ENCODE measurements around the gene UBA52.

DNA sequence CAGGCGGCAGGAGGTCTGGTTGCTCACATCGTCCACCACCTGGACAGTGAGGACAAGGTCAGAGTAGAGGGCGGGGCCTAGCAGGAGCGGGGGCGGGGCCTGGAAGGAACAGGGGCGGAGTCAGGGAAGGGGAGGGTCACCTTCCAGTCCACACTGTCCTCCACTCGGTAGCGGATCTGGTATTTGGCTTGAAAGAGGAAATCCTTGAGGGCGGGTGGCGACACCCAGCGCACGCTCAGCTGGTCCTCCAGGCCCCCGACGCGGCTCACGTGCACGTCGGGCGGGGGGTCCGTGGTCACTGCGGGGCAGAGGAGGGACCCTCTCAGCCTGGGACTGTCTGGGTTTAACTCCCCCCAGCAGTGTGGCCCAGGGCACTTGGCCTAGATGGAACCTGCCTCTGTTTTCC, 25.1 kb downstream of the UBA52 start:
- no peak for TF ChIP-seq EZH2 (IDR thresholded peaks at IDR 0.05; ENCODE audit: insufficient read depth, poor library complexity, severe bottlenecking)
- no peak for TF ChIP-seq EZH2phosphoT487 (IDR thresholded peaks at IDR 0.05; ENCODE audit: insufficient read depth, low read depth)

All from GM23248 (cell line).